Measurements from ENCODE around the gene PDGFC. TPM values are rescaled to one million over a fixed set of nuclear protein-coding genes. Genes with fewer than 3 reads are reported as not detected.

PDGFC gene
- total RNA-seq, 1 experiment from 2014 or later: 33.1 TPM

DNA sequence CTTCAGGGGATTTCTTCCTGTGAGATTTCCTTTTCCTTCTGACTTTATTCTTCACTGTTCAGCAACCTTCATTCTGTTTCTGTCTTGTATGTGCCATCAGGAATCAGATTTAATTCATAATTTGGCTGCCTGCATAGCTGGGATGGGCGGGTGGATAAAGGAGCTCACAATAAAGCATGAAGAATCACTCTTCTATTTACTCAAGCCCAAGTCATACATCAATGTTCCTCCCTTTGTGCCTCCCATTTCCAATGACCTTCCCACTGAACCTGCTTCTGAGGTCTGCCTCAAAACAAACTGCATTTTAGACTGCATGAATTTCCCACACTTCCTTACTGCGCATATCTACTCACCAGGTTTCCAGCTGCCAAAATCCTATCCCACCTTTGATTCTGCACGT is 14.0 kb downstream of the PDGFC start:
- POLR2A ChIA-PET (ENCODE audit: unreplicated experiment): no interaction called here
- H2AFZ ChIP-seq: no peak overlapping the region
- no peaks in the 10 kb centered on the region; the same call in 1 of the 2 replicates for H3K79me2 ChIP-seq (ENCODE audit: low read depth)

DNA sequence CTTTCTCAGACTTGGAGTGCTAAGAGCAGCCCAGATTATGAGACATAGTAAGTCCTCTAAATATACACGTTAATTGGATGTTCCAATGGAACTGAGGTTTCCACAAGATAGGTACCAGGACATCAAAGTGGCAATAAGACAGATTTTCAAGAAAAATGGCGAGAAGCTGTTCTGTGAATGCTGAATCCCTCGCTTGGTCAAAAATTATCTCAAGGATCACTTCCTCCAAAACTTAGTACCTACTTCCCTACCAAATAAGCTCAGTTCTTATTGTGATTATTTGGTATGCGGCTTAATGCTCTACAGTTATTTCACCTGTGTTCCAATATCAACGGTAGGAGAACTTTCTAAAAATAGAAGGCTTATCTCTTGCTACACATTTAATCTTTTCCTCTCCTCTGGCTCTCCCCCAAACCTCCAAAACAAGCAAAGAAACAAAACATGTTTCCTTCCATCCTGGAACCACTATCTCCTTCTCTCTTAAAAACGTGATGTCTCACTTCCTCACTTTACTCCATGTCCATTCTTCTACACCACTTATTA is 14.7 kb downstream of the PDGFC start:
- Histone ChIP-seq H3K27me3 (ENCODE audit: insufficient read depth, low read depth) (no peaks in the 10 kb centered on the region), H3K9me2 (ENCODE audit: insufficient read depth) (no peaks in the 10 kb centered on the region), H3K4me3 (no peak overlapping the region), H3K36me3 (ENCODE audit: low read depth) (no peaks in the 10 kb centered on the region), H3K27ac (peak overlapping the region; percentile 59), H3K79me2 (ENCODE audit: low read depth) (no peaks in the 10 kb centered on the region; the same call in 1 of the 2 replicates), H3K4me2 (peak overlapping the region; percentile 51; the same call in 1 of the 2 replicates), H3F3A (ENCODE audit: insufficient read depth, low read depth) (no peaks in the 10 kb centered on the region), H4K20me1 (ENCODE audit: insufficient read depth) (no peaks in the 10 kb centered on the region), H3K4me1 (replicated peaks; ENCODE audit: insufficient read depth) (peaks cover 18% of the 10 kb centered on the region), H2AFZ (no peak overlapping the region), H3K9me3 (ENCODE audit: insufficient read depth, low read depth) (no peaks in the 10 kb centered on the region)
- BruUV-seq (replicated peaks): no TSS peak
- ChIA-PET POLR2A (ENCODE audit: unreplicated experiment) (interaction anchor here (0.7 kb wide), 1 partner anchor 154 kb away, joined by 4 read pairs; no protein-coding TSS in a partner anchor), CTCF (no interaction called here)
- no peak for DNase-seq
- intact Hi-C loops (cut with micrococcal nuclease; ENCODE audit: unreplicated experiment): no loop called here
- TF ChIP-seq, protein P1, sequence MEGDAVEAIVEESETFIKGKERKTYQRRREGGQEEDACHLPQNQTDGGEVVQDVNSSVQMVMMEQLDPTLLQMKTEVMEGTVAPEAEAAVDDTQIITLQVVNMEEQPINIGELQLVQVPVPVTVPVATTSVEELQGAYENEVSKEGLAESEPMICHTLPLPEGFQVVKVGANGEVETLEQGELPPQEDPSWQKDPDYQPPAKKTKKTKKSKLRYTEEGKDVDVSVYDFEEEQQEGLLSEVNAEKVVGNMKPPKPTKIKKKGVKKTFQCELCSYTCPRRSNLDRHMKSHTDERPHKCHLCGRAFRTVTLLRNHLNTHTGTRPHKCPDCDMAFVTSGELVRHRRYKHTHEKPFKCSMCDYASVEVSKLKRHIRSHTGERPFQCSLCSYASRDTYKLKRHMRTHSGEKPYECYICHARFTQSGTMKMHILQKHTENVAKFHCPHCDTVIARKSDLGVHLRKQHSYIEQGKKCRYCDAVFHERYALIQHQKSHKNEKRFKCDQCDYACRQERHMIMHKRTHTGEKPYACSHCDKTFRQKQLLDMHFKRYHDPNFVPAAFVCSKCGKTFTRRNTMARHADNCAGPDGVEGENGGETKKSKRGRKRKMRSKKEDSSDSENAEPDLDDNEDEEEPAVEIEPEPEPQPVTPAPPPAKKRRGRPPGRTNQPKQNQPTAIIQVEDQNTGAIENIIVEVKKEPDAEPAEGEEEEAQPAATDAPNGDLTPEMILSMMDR (conservative IDR thresholded peaks at IDR 0.05): no peak
- TF ChIP-seq EZH2 (IDR thresholded peaks at IDR 0.05; ENCODE audit: low read depth): no peak

More for the DNA sequence above, 14.0 kb downstream of the PDGFC start:
- Histone ChIP-seq H3K4me2 (peak overlapping the region; percentile 13; the same call in 1 of the 2 replicates), H4K20me1 (ENCODE audit: insufficient read depth) (no peaks in the 10 kb centered on the region), H3F3A (ENCODE audit: insufficient read depth, low read depth) (no peaks in the 10 kb centered on the region), H3K9me2 (ENCODE audit: insufficient read depth) (no peaks in the 10 kb centered on the region), H3K27ac (no peak overlapping the region), H3K4me3 (no peak overlapping the region), H3K4me1 (replicated peaks; ENCODE audit: insufficient read depth) (peaks cover 18% of the 10 kb centered on the region), H3K36me3 (ENCODE audit: low read depth) (no peaks in the 10 kb centered on the region), H3K9me3 (ENCODE audit: insufficient read depth, low read depth) (no peaks in the 10 kb centered on the region), H3K27me3 (ENCODE audit: insufficient read depth, low read depth) (no peaks in the 10 kb centered on the region)
- intact Hi-C loops (cut with micrococcal nuclease; ENCODE audit: unreplicated experiment): no loop called here
- DNase-seq: no peak
- TF ChIP-seq, protein P1 (conservative IDR thresholded peaks at IDR 0.05): no peak
- TF ChIP-seq EZH2 (IDR thresholded peaks at IDR 0.05; ENCODE audit: low read depth): no peak
- BruUV-seq (replicated peaks): no TSS peak
- CTCF ChIA-PET: no interaction called here

DNA sequence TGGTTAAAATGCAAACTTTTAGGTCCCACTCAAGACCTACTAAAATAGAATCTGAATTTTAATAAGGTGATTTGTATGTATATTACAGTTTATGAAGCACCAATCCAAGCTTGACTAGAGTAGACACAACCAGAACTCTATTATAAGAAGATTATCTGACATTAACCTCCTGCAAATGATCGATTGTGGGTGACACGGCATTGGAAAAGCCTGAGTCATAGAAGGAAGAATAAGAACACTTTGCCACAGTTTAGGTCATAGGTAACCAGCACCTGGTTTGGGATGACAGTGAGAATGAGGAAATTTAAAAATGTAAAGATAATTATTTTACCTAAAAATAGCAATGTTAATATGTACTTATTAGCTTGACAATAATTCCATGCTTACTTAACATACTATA is 15.2 kb downstream of the PDGFC start:
- Histone ChIP-seq H4K20me1 (ENCODE audit: insufficient read depth) (no peaks in the 10 kb centered on the region), H3K27ac (peak overlapping the region; percentile 59), H3K4me2 (peak overlapping the region; percentile 51), H3K36me3 (ENCODE audit: low read depth) (no peaks in the 10 kb centered on the region), H3F3A (ENCODE audit: insufficient read depth, low read depth) (no peaks in the 10 kb centered on the region), H2AFZ (no peak overlapping the region), H3K4me3 (no peak overlapping the region), H3K79me2 (ENCODE audit: low read depth) (no peaks in the 10 kb centered on the region; the same call in 1 of the 2 replicates), H3K9me3 (ENCODE audit: insufficient read depth, low read depth) (no peaks in the 10 kb centered on the region), H3K27me3 (ENCODE audit: insufficient read depth, low read depth) (no peaks in the 10 kb centered on the region), H3K4me1 (replicated peaks; ENCODE audit: insufficient read depth) (peaks cover 18% of the 10 kb centered on the region), H3K9me2 (ENCODE audit: insufficient read depth) (no peaks in the 10 kb centered on the region)
- ChIA-PET CTCF (no interaction called here), POLR2A (ENCODE audit: unreplicated experiment) (interaction anchor here (0.7 kb wide), 1 partner anchor 155 kb away, joined by 4 read pairs; no protein-coding TSS in a partner anchor)
- DNase-seq: peak in 1 of 2 experiments; percentile 56
- no TSS peak for BruUV-seq (replicated peaks)
- TF ChIP-seq EZH2 (IDR thresholded peaks at IDR 0.05; ENCODE audit: low read depth): no peak
- intact Hi-C loops (cut with micrococcal nuclease; ENCODE audit: unreplicated experiment): no loop called here

Measured in PC-9 (cell line).